ENCODE measurements around the gene FTO. TPM values are rescaled to one million over a fixed set of nuclear protein-coding genes. Genes with fewer than 3 reads are reported as not detected.

FTO gene
- total and polyA plus RNA-seq, 2 of the 8 experiments (the other 6 are each of a cell fraction or from before 2014, with no cell fraction given), result 34.5 to 59.8 TPM

GRCh38 chr16:53846971-53847370 lies 143.0 kb downstream of the FTO start (continued):
- TF ChIP-seq ZNF274 (IDR thresholded peaks at IDR 0.05; ENCODE audit: borderline replicate concordance, extremely low read depth, low read length), result no peak
- no peak for TF ChIP-seq NANOG (IDR thresholded peaks at IDR 0.05; ENCODE audit: insufficient read depth, low read depth, low read length, poor library complexity, severe bottlenecking)
- TF ChIP-seq CTCF (IDR thresholded peaks at IDR 0.05; ENCODE audit: control extremely low read depth in 1 of 3, insufficient read depth in 1 of 3, low read depth in 1 of 3, low read length in 3 of 3), result no peak
- TF ChIP-seq CEBPB (IDR thresholded peaks at IDR 0.05; ENCODE audit: low read depth, low read length), result no peak

All from H1 (cell line).